OCI-LY1 (cell line): ENCODE measurements around the gene PLEKHH1.
A peak's percentile ranks its signal among the peaks of the same experiment; 100 is the strongest.

Experiments
- H2AFZ ChIP-seq: fragments of 200-600 bp; sonication (generic), shearing (Covaris generic); 2 replicates; pipeline ENCODE4 v1.6.0; 2014; ENCODE audit warnings: antibody characterized with exemption, mild to moderate bottlenecking, low read length
- H3F3A ChIP-seq: fragments of 200-600 bp; sonication (generic), shearing (Covaris generic); 2 replicates; pipeline ENCODE4 v1.6.0; 2014; ENCODE audit warnings: mild to moderate bottlenecking, antibody characterized with exemption, low read length, moderate library complexity; ENCODE audit not compliant: insufficient read depth
- H3K27ac ChIP-seq: fragments of 200-600 bp; sonication (generic); 2 replicates; pipeline ENCODE4 v1.5.1; 2014; ENCODE audit warnings: low read length, mixed run types, mild to moderate bottlenecking, low read depth; ENCODE audit not compliant: poor library complexity, severe bottlenecking
- H3K27me3 ChIP-seq: fragments of 200-600 bp; sonication (generic); 2 replicates; pipeline ENCODE4 v1.6.0; 2014; ENCODE audit warnings: antibody characterized with exemption, mild to moderate bottlenecking, low read length, moderate library complexity; ENCODE audit not compliant: insufficient read depth
- H3K36me3 ChIP-seq: fragments of 200-600 bp; sonication (generic); 2 replicates; pipeline ENCODE4 v1.6.1; 2014; ENCODE audit warnings: mild to moderate bottlenecking, antibody characterized with exemption, low read length, moderate library complexity, mixed read lengths; ENCODE audit not compliant: insufficient read depth
- H3K4me1 ChIP-seq: fragments of 200-600 bp; sonication (generic); 2 replicates; pipeline ENCODE4 v1.5.1; 2014; ENCODE audit warnings: mild to moderate bottlenecking, low read length, moderate library complexity; ENCODE audit not compliant: insufficient read depth, severe bottlenecking
- H3K4me2 ChIP-seq: fragments of 200-600 bp; sonication (generic), shearing (Covaris generic); 2 replicates; pipeline ENCODE4 v1.6.1; 2014; ENCODE audit warnings: low read length
- H3K4me3 ChIP-seq: fragments of 200-600 bp; sonication (generic); 2 replicates; pipeline ENCODE4 v1.5.1; 2014; ENCODE audit warnings: low read length, low read depth, mild to moderate bottlenecking, mixed read lengths; ENCODE audit not compliant: poor library complexity, severe bottlenecking
- H3K79me2 ChIP-seq: fragments of 200-600 bp; shearing (Covaris generic); 2 replicates; pipeline ENCODE4 v1.6.1; 2016; ENCODE audit warnings: mixed run types, low read length, mixed read lengths; ENCODE audit not compliant: insufficient read depth
- H3K9ac ChIP-seq: fragments of 200-600 bp; sonication (generic), shearing (Covaris generic); 2 replicates; pipeline ENCODE4 v1.6.1; 2014; ENCODE audit warnings: mild to moderate bottlenecking, low read length, mixed read lengths
- H3K9me2 ChIP-seq: fragments of 200-600 bp; sonication (generic), shearing (Covaris generic); 2 replicates; pipeline ENCODE4 v1.6.1; 2014; ENCODE audit warnings: low read depth, mild to moderate bottlenecking, low read length, mixed read lengths
- H3K9me3 ChIP-seq: fragments of 200-600 bp; shearing (Covaris generic); 2 replicates; pipeline ENCODE4 v1.6.1; 2014; ENCODE audit warnings: low read length, mixed read lengths
- H4K20me1 ChIP-seq: fragments of 200-600 bp; sonication (generic), shearing (Covaris generic); 2 replicates; pipeline ENCODE4 v1.6.0; 2016; ENCODE audit warnings: mild to moderate bottlenecking, low read length; ENCODE audit not compliant: insufficient read depth
- CTCF ChIP-seq: fragments of 200-600 bp; sonication (generic), shearing (Covaris generic); IDR thresholded peaks from 2 replicates; pipeline ENCODE4 v1.5.1; 2017; ENCODE audit warnings: mild to moderate bottlenecking, antibody characterized with exemption, low read length, moderate library complexity, mixed read lengths
- EZH2 ChIP-seq: fragments of 200-600 bp; sonication (generic), shearing (Covaris generic); IDR thresholded peaks from 2 replicates; pipeline ENCODE4 v1.8.0; 2017; ENCODE audit warnings: borderline replicate concordance, mixed run types, mild to moderate bottlenecking, antibody characterized with exemption, low read length, moderate library complexity, mixed read lengths

Gene PLEKHH1

GRCh38 chr14:67610491-67610890 lies 77.4 kb downstream of the PLEKHH1 start:
- Histone ChIP-seq H3K4me2 (no peak overlapping the region), H3K9ac (no peak overlapping the region), H3K27ac (no peak overlapping the region), H3K4me1 (no peaks in the 10 kb centered on the region), H3K4me3 (no peak overlapping the region), H3K9me3 (no peaks in the 10 kb centered on the region), H3K9me2 (no peaks in the 10 kb centered on the region), H3K79me2 (no peaks in the 10 kb centered on the region), H3K27me3 (no peaks in the 10 kb centered on the region; the same call in 1 of the 2 replicates), H3K36me3 (no peaks in the 10 kb centered on the region), H3F3A (no peaks in the 10 kb centered on the region), H4K20me1 (no peaks in the 10 kb centered on the region), H2AFZ (no peak overlapping the region)
- TF ChIP-seq CTCF (no peak), EZH2 (no peak)

GRCh38 chr14:67618617-67619063 lies 85.5 kb downstream of the PLEKHH1 start:
- no peak overlapping the region for H3K9ac ChIP-seq
- H3K27me3 ChIP-seq: no peaks in the 10 kb centered on the region; the same call in 1 of the 2 replicates
- no peaks in the 10 kb centered on the region for H3K9me3 ChIP-seq
- H3K79me2 ChIP-seq: no peaks in the 10 kb centered on the region
- H2AFZ ChIP-seq: no peak overlapping the region
- H4K20me1 ChIP-seq: no peaks in the 10 kb centered on the region
- H3F3A ChIP-seq: no peaks in the 10 kb centered on the region
- no peaks in the 10 kb centered on the region for H3K9me2 ChIP-seq
- H3K4me2 ChIP-seq: peak overlapping the region; percentile 85
- peaks cover 26% of the 10 kb centered on the region for H3K4me1 ChIP-seq
- TF ChIP-seq EZH2 (no peak), CTCF (peak; percentile 71)
- no peaks in the 10 kb centered on the region for H3K36me3 ChIP-seq
- peak overlapping the region; percentile 71 for H3K4me3 ChIP-seq
- no peak overlapping the region for H3K27ac ChIP-seq

- peak within 1 kb of the TSS; percentile 58 for H3K9ac ChIP-seq
- H2AFZ ChIP-seq: peak within 1 kb of the TSS; percentile 80; the same call in 1 of the 2 replicates
- no peaks in the 10 kb centered on the region for H3K36me3 ChIP-seq
- peaks cover 26% of the 10 kb centered on the region for H3K4me1 ChIP-seq
- H3K27ac ChIP-seq: no peak within 1 kb of the TSS
- H3K9me2 ChIP-seq: no peaks in the 10 kb centered on the region
- H3F3A ChIP-seq: no peaks in the 10 kb centered on the region
- H3K79me2 ChIP-seq: no peaks in the 10 kb centered on the region
- H4K20me1 ChIP-seq: no peaks in the 10 kb centered on the region
- H3K4me3 ChIP-seq: peak within 1 kb of the TSS; percentile 71
- H3K4me2 ChIP-seq: peak within 1 kb of the TSS; percentile 85
- no peaks in the 10 kb centered on the region; the same call in 1 of the 2 replicates for H3K27me3 ChIP-seq
- TF ChIP-seq CTCF (peak; percentile 23; the same call in 1 of the 2 replicates), EZH2 (no peak)
- no peaks in the 10 kb centered on the region for H3K9me3 ChIP-seq
Measured at GRCh38 chr14:67619446-67620216, 86.5 kb downstream of the PLEKHH1 start, which contains the start of gene ARG2. ARG2 (plus strand) TSS chr14:67619920; CDS start chr14:67619978, 58 bp downstream.
